ENCODE data around the gene FBL.
A peak's percentile ranks its signal among the peaks of the same experiment; 100 is the strongest.

Gene FBL

DNA sequence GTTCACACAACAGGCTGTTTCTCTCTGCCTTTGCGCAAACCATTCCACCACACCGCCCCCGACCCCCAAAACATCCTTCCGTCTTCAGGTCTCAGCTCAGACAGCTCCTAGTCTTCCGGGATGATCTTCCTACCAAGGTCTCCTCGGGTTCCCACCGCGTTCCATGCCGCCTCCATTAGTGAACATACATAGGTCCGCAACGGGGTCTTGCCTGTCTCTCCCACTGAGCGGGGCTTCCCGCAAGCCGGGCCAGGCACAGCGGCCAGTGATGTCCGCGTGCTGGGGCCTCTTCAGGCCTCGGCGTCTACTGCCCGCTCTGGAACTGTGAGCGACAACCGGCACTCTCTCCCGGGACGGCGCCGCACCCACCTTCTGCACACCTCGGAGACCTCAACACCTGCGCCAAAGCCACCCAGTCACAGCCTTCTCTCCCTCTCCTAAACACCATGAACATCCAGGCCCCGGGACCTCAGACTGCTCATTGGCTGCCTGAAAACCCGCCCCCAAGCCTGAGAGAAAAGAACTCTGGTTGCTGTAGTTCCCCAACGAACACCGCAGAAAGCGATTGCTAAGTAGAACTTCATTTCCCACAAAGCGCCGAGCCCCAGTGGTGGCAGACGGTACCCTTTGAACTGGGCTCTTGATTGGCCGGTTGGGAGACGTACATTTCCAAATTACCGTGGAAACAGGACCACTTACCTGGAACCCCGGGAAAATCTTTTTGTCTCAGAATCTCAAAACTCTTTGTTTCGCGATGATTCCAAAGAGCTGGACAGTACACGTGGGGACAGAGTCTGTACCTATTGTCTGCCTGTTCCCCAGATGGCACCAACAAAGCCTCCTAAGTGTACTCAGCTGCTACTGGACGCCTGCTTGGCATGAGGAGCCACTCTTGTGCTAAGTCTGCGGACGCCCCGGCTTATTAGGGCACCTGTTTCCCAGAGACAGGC is 21.8 kb downstream of the FBL start:
- Histone ChIP-seq H3K9me2 (replicated peaks; ENCODE audit: insufficient read depth, low read length) (no peaks in the 10 kb centered on the region), H3K79me2 (ENCODE audit: low read length) (peaks cover 7% of the 10 kb centered on the region; the same call in 1 of the 2 replicates), H3K27ac (ENCODE audit: low read length) (peak overlapping the region; percentile 25; the same call in 1 of the 2 replicates), H3K27me3 (replicated peaks; ENCODE audit: insufficient read depth, low read length) (no peaks in the 10 kb centered on the region), H3K4me2 (ENCODE audit: low read depth, low read length) (peak overlapping the region; percentile 90), H2AFZ (ENCODE audit: low read length) (peak overlapping the region; percentile 95), H3K9ac (ENCODE audit: low read length) (peak overlapping the region; percentile 64), H4K20me1 (ENCODE audit: insufficient read depth, low read length) (no peaks in the 10 kb centered on the region), H3F3A (ENCODE audit: insufficient read depth, low read length) (0 out of 2 replicates have a peak, but pooled peaks cover 6% of the 10 kb centered on the region), H3K4me1 (ENCODE audit: low read length) (peaks cover 6% of the 10 kb centered on the region; the same call in 1 of the 2 replicates), H3K36me3 (replicated peaks; ENCODE audit: insufficient read depth, low read length) (no peaks in the 10 kb centered on the region), H3K9me3 (replicated peaks; ENCODE audit: insufficient read depth, low read length) (no peaks in the 10 kb centered on the region), H3K4me3 (ENCODE audit: low read length) (peak overlapping the region; percentile 90)
- TF ChIP-seq EZH2phosphoT487 (IDR thresholded peaks at IDR 0.05; ENCODE audit: low read length) (no peak), EZH2 (optimal IDR thresholded peaks at IDR 0.05; ENCODE audit: low read depth, low read length) (no peak)
- TF ChIP-seq, protein P1, sequence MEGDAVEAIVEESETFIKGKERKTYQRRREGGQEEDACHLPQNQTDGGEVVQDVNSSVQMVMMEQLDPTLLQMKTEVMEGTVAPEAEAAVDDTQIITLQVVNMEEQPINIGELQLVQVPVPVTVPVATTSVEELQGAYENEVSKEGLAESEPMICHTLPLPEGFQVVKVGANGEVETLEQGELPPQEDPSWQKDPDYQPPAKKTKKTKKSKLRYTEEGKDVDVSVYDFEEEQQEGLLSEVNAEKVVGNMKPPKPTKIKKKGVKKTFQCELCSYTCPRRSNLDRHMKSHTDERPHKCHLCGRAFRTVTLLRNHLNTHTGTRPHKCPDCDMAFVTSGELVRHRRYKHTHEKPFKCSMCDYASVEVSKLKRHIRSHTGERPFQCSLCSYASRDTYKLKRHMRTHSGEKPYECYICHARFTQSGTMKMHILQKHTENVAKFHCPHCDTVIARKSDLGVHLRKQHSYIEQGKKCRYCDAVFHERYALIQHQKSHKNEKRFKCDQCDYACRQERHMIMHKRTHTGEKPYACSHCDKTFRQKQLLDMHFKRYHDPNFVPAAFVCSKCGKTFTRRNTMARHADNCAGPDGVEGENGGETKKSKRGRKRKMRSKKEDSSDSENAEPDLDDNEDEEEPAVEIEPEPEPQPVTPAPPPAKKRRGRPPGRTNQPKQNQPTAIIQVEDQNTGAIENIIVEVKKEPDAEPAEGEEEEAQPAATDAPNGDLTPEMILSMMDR (IDR thresholded peaks at IDR 0.05; ENCODE audit: low read length) = no peak
- peak; percentile 92 for DNase-seq

DNA sequence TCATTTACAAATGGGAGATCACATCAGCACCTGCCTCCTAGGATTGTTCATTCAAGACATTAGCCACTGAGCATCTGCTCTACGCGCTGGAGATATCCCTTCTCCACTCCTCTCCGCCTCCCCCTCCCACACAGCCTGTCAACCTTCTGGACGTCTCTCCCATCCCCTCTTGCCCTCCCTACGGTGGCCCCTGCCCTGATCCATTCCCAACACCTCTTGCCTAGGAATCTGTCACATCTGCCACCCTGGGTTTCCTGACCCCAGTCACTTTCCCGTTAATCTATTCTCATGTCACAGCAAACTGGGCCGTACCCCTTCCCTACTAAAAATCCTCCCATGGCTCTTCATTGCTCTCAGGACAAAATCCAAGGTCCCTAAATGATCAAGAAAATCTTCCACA is 22.5 kb downstream of the FBL start:
- Histone ChIP-seq H3K4me3 (ENCODE audit: low read length) (peak overlapping the region; percentile 90), H3K4me1 (ENCODE audit: low read length) (peaks cover 6% of the 10 kb centered on the region; the same call in 1 of the 2 replicates), H3K36me3 (replicated peaks; ENCODE audit: insufficient read depth, low read length) (no peaks in the 10 kb centered on the region), H3K27ac (ENCODE audit: low read length) (no peak overlapping the region), H3K27me3 (replicated peaks; ENCODE audit: insufficient read depth, low read length) (no peaks in the 10 kb centered on the region), H3F3A (ENCODE audit: insufficient read depth, low read length) (0 out of 2 replicates have a peak, but pooled peaks cover 6% of the 10 kb centered on the region), H3K9me2 (replicated peaks; ENCODE audit: insufficient read depth, low read length) (no peaks in the 10 kb centered on the region), H3K79me2 (ENCODE audit: low read length) (peaks cover 7% of the 10 kb centered on the region; the same call in 1 of the 2 replicates), H4K20me1 (ENCODE audit: insufficient read depth, low read length) (no peaks in the 10 kb centered on the region), H3K4me2 (ENCODE audit: low read depth, low read length) (peak overlapping the region; percentile 90), H2AFZ (ENCODE audit: low read length) (peak overlapping the region; percentile 95), H3K9me3 (replicated peaks; ENCODE audit: insufficient read depth, low read length) (no peaks in the 10 kb centered on the region), H3K9ac (ENCODE audit: low read length) (peak overlapping the region; percentile 64)
- TF ChIP-seq, protein P1 (IDR thresholded peaks at IDR 0.05; ENCODE audit: low read length) = no peak
- TF ChIP-seq EZH2 (optimal IDR thresholded peaks at IDR 0.05; ENCODE audit: low read depth, low read length) (no peak), EZH2phosphoT487 (IDR thresholded peaks at IDR 0.05; ENCODE audit: low read length) (no peak)
- DNase-seq = no peak

DNA sequence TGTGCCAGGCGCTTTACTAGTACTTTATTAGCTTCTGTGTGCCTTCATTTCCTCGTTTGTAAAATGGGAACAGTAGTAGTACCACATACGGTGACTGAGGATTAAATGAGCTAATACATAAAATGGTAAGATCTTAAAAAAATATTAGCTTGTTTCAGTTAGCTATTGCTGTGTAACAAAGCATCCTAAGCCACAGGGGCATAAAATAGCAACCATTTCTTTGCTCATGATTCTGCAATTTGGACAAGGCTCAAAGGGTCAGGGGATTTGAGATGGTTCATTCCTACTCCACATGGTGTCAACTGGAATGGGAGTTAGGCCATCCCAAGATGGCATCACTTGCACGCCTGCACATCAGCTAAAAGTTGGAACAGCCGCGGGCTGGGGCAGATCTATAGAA is 25.5 kb downstream of the FBL start:
- H3K27me3 ChIP-seq (replicated peaks; ENCODE audit: insufficient read depth, low read length) = no peaks in the 10 kb centered on the region
- H3K27ac ChIP-seq (ENCODE audit: low read length) = no peak overlapping the region
- H3K9me2 ChIP-seq (replicated peaks; ENCODE audit: insufficient read depth, low read length) = no peaks in the 10 kb centered on the region
- H3K9ac ChIP-seq (ENCODE audit: low read length) = no peak overlapping the region
- no peak for TF ChIP-seq EZH2phosphoT487 (IDR thresholded peaks at IDR 0.05; ENCODE audit: low read length)
- TF ChIP-seq, protein P1 (IDR thresholded peaks at IDR 0.05; ENCODE audit: low read length) = no peak
- TF ChIP-seq EZH2 (optimal IDR thresholded peaks at IDR 0.05; ENCODE audit: low read depth, low read length) = no peak
- no peak for DNase-seq
- 0 out of 2 replicates have a peak, but pooled peaks cover 6% of the 10 kb centered on the region for H3F3A ChIP-seq (ENCODE audit: insufficient read depth, low read length)
- no peaks in the 10 kb centered on the region for H4K20me1 ChIP-seq (ENCODE audit: insufficient read depth, low read length)
- H3K4me2 ChIP-seq (ENCODE audit: low read depth, low read length) = no peak overlapping the region
- no peaks in the 10 kb centered on the region for H3K9me3 ChIP-seq (replicated peaks; ENCODE audit: insufficient read depth, low read length)
- no peaks in the 10 kb centered on the region for H3K36me3 ChIP-seq (replicated peaks; ENCODE audit: insufficient read depth, low read length)
- H3K4me3 ChIP-seq (ENCODE audit: low read length) = no peak overlapping the region
- no peak overlapping the region for H2AFZ ChIP-seq (ENCODE audit: low read length)
- H3K4me1 ChIP-seq (ENCODE audit: low read length) = peaks cover 6% of the 10 kb centered on the region; the same call in 1 of the 2 replicates
- H3K79me2 ChIP-seq (ENCODE audit: low read length) = peaks cover 7% of the 10 kb centered on the region; the same call in 1 of the 2 replicates

Measured in MM.1S (cell line).